ENCODE results near the gene PIAS4. TPM values are rescaled to one million over a fixed set of nuclear protein-coding genes. Genes with fewer than 3 reads are reported as not detected.
A peak's percentile ranks its signal among the peaks of the same experiment; 100 is the strongest.

PIAS4 gene
- polyA plus RNA-seq, 3 donors, result 25.2 to 34.8 (median 29.6) TPM

GRCh38 chr19:4054441-4055208 is 47.1 kb downstream of the PIAS4 start:
- DNase-seq (ENCODE audit: low read depth in 3 of 3, low spot score in 2 of 3), result no peak

GRCh38 chr19:4055209-4055552 is 47.6 kb downstream of the PIAS4 start:
- DNase-seq (ENCODE audit: low read depth in 3 of 3, low spot score in 2 of 3), result no peak

GRCh38 chr19:4057931-4058692 is 50.6 kb downstream of the PIAS4 start:
- DNase-seq (ENCODE audit: low read depth in 3 of 3, low spot score in 2 of 3), result no peak

- no peak for DNase-seq (ENCODE audit: low read depth in 3 of 3, low spot score in 2 of 3)
Observed at GRCh38 chr19:4058693-4059452, 51.3 kb downstream of the PIAS4 start.

- DNase-seq (ENCODE audit: low read depth in 3 of 3, low spot score in 2 of 3), result no peak
Observed at GRCh38 chr19:4059453-4059871, 51.9 kb downstream of the PIAS4 start.

GRCh38 chr19:4059891-4060620 is 52.5 kb downstream of the PIAS4 start:
- DNase-seq (ENCODE audit: low read depth in 3 of 3, low spot score in 2 of 3), result no peak

- no peak for DNase-seq (ENCODE audit: low read depth in 3 of 3, low spot score in 2 of 3)
Observed at GRCh38 chr19:4060621-4061177, 53.2 kb downstream of the PIAS4 start.

GRCh38 chr19:4061178-4061682 is 53.7 kb downstream of the PIAS4 start:
- DNase-seq (ENCODE audit: low read depth in 3 of 3, low spot score in 2 of 3), result no peak

GRCh38 chr19:4061683-4062418 is 54.3 kb downstream of the PIAS4 start:
- DNase-seq (ENCODE audit: low read depth in 3 of 3, low spot score in 2 of 3), result no peak

- DNase-seq (ENCODE audit: low read depth in 3 of 3, low spot score in 2 of 3), result no peak
Observed at GRCh38 chr19:4062419-4063368, 55.2 kb downstream of the PIAS4 start.

GRCh38 chr19:4063369-4064148 is 56.0 kb downstream of the PIAS4 start:
- DNase-seq (ENCODE audit: low read depth in 3 of 3, low spot score in 2 of 3), result no peak

- DNase-seq (ENCODE audit: low read depth in 3 of 3, low spot score in 2 of 3), result no peak
Observed at GRCh38 chr19:4064149-4064495, 56.6 kb downstream of the PIAS4 start.

- no peak for DNase-seq (ENCODE audit: low read depth in 3 of 3, low spot score in 2 of 3)
Observed at GRCh38 chr19:4064496-4065260, 57.1 kb downstream of the PIAS4 start.

GRCh38 chr19:4065430-4066175 is 58.1 kb downstream of the PIAS4 start:
- peak; percentile 80 to 87 (median 86) for DNase-seq (ENCODE audit: low read depth in 3 of 3, low spot score in 2 of 3)

- no peak for DNase-seq (ENCODE audit: low read depth in 3 of 3, low spot score in 2 of 3)
Observed at GRCh38 chr19:4066176-4066606, 58.7 kb downstream of the PIAS4 start.

GRCh38 chr19:4066682-4067395 is 59.3 kb downstream of the PIAS4 start, which contains the start of gene ZBTB7A:
ZBTB7A (minus strand) TSS chr19:4066899; CDS start chr19:4055232, 11,667 bp downstream.
- no peak for DNase-seq (ENCODE audit: low read depth in 3 of 3, low spot score in 2 of 3)

Measured in right renal cortex interstitium (tissue), 3 donors.